Measurements from ENCODE around the gene NUDT6. TPM values are rescaled to one million over a fixed set of nuclear protein-coding genes. Genes with fewer than 3 reads are reported as not detected.
A peak's percentile ranks its signal among the peaks of the same experiment; 100 is the strongest.
"Not testable (repeated sequence)": the region's sequence is repeated elsewhere in the genome, so short reads cannot be mapped to it uniquely, and the experiment has no call there.

NUDT6 gene, protein sequence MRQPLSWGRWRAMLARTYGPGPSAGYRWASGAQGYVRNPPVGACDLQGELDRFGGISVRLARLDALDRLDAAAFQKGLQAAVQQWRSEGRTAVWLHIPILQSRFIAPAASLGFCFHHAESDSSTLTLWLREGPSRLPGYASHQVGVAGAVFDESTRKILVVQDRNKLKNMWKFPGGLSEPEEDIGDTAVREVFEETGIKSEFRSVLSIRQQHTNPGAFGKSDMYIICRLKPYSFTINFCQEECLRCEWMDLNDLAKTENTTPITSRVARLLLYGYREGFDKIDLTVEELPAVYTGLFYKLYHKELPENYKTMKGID
- 27.6 and 37.7 TPM in 2 replicates for total RNA-seq (2014; rRNA removed; shearing (Covaris generic); ENCODE audit: low replicate concordance)

DNA sequence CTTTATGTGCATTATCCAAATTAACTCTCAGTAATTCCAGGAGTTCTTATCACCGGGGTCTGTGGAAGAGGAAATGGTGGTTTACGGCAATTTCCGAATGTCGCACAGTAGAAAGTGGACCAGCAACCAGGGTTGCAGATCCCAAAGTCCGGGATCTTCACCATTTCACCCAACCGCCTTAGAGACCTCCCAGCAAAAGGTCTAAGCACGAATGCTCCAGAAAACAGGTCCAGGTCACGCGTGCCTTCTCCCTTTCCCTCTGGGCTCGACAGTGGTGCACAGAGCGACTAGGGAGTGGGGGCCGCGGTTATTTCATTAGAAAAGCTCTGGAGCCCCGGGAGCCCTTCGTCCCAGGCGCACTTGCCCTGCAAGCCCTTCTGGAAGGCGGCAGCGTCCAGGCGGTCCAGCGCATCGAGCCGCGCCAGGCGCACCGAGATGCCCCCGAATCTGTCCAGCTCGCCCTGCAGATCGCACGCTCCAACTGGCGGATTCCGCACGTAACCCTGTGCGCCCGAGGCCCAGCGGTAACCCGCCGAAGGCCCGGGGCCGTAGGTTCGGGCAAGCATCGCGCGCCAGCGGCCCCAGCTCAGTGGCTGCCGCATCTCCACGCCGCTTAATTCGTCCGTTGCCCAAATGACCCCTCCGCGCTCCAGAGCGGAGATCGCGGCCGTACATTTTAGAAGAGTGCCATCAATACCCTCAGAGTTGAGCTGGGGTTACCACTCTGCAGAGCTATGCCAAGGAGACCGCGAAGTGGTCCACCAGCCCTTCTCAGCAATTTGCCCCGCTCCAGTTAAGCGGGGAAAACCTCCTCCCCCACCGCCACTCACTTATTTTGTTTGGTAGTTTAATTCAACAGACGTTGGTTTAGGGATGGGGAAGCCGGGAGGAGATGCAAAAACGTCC is at the start of gene NUDT6:
Gene NUDT6, minus strand, starts transcription at position 627 of the 906 bp plus-strand sequence. Its CDS starts 25 bp downstream, at position 602.
- in situ Hi-C loops (cut with HindIII; ENCODE audit: low pct_unique_long_range_greater_than_20kb, low sequenced_read_pairs): no loop called here
- peak; percentile 61 for DNase-seq (ENCODE audit: low read depth)

DNA sequence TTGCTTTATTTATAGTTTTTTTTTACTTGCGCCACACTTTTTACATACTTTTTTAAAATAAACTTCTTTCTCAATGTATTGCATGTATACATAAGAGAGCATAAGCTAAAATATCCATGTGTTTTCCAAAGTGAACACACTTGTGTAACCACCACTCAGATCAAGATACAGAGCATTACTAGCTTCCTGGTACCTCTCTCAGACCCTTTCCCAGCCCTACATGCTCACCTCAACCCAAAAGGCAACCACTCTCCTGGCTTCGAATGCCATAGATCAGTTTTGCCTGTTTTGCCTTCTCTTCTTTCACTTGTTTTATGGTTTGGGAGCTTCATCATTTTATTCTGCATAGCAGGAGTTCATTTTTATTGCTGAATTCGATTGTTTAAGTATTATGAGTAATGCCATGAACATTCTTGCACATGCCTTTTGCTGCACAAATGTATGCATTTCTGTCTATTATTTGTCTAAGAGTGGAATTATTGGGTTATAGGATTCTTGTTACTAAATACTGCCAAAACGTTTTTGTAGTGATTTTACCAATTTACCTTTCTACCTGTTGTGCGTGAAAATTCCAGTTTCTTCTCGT is 45.9 kb upstream of the NUDT6 start:
- DNase-seq (ENCODE audit: low read depth): no peak
- in situ Hi-C loops (cut with HindIII; ENCODE audit: low pct_unique_long_range_greater_than_20kb, low sequenced_read_pairs): no loop called here

DNA sequence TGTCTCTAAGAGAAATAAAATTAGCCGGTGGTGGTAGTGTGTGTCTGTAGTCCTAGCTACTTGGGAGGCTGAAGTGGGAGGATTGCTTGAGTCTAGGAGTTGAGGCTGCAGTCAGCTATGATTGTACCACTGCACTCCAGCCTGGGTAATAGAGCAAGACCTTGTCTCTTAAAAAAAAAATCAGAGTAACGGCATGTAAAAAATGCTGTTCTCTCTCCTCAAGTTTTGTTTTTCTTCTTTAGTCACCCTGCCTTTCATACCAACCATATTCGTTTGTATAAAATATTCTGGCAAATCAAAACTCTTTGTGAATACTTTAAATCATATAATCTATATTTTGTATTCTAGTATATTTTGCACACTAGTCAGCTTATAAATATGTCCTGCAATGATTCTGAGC is 44.8 kb upstream of the NUDT6 start:
- in situ Hi-C loops (cut with HindIII; ENCODE audit: low pct_unique_long_range_greater_than_20kb, low sequenced_read_pairs): no loop called here
- no peak for DNase-seq (ENCODE audit: low read depth)

DNA sequence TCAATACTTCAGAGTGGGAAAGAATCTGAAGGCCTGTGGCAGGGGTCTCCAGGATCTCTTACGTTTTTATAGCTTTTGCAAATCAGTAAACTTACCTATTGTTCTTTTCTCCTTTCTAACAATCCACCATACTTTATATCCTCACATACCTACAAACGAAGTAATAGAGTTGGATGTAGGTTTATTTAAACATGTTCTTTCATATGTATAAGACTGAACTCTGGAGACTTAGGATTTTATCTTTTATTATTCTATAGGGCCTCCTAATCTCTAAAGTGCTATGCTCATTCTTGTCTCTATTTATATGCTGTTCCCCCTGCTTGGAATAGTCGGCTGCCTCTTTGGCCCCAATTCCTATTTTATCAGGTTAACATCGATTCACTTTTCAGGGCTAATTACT is 43.8 kb upstream of the NUDT6 start:
- in situ Hi-C loops (cut with HindIII; ENCODE audit: low pct_unique_long_range_greater_than_20kb, low sequenced_read_pairs): no loop called here
- no peak for DNase-seq (ENCODE audit: low read depth)

DNA sequence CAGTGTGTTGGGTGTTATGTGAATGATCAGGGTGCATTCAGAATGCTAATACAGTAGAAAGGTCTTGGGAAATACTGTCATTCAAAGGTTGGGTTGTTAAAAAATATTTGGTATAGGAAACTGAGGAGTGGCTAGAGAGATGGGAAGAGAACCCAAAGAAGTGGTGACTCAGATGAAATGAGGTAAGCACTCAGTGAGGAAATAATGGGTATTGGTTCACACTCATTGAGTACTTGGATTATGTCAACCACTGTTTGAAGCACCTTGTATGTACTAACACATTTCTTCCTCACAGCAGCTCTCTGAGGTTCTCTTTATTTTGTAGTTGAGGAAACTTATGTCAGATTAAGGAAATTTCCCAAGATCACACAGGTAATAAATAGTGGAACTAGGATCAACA is 40.8 kb upstream of the NUDT6 start:
- in situ Hi-C loops (cut with HindIII; ENCODE audit: low pct_unique_long_range_greater_than_20kb, low sequenced_read_pairs): no loop called here
- DNase-seq (ENCODE audit: low read depth): no peak

DNA sequence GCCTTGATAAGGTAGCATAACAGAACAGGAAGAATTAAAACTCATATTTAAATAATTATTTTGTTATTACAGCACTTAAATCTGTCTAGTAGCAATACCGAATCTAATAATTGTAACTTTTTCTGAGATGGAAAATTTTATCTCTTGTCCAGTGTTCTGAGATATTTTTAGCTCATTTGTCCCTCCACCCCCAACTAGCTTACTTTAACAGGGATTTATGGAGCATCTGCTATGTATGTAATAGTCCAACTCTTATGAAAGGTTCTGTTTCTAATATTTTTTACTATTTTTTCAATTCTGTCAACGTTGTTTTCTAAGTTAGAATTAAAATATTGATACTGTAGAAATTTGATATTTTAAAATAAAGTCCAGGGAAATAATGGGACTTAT is 38.2 kb upstream of the NUDT6 start:
- in situ Hi-C loops (cut with HindIII; ENCODE audit: low pct_unique_long_range_greater_than_20kb, low sequenced_read_pairs): no loop called here
- no peak for DNase-seq (ENCODE audit: low read depth)

DNA sequence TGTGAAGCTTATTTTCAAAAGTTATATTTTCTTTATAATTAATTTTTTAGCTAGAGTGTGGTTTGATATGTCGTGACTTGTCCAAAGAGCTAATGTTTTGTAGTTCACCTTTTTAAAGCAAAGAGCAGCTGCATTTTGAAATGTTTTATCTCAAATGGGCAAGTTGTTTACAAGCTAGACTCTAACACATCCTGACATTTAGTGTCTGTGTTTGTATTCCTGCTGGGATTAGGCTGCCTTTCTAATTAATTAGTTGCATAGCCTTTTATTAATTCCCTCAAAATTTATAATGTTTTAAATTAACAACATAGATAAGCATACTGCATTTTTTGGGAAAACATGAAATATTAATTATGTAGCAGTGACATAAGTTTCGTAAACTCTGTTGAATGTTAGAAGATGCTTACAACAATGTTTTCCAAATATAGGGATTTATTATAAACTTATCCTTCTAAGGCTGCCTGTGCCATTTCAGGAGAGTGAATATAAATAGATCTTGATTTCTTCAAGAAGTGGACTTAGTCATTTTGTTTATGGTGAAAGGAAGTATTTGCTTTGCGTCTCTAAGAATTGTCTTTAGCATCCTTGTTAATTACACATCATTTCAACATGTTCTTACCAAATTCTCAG is 37.7 kb upstream of the NUDT6 start:
- no peak for DNase-seq (ENCODE audit: low read depth)
- in situ Hi-C loops (cut with HindIII; ENCODE audit: low pct_unique_long_range_greater_than_20kb, low sequenced_read_pairs): no loop called here

DNA sequence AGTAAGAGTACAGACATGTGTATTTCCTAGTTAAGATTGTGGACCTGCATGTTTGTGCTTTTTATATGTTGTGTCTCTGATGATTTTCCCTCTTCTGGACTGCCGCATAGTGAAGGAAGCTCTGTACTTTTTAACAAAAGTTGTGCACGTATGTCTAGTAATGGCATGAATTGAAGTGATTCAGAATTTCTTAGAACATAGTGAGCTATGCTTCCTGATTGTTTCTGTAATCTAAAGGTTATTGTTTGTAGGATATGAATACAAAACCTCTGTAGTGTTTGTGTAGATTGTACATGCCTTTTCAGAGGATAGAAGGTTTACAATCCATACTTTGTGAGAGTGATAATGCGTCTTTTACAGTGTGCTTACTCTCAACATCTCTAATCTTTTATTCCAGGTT is 37.0 kb upstream of the NUDT6 start:
- DNase-seq (ENCODE audit: low read depth): no peak
- in situ Hi-C loops (cut with HindIII; ENCODE audit: low pct_unique_long_range_greater_than_20kb, low sequenced_read_pairs): no loop called here

DNA sequence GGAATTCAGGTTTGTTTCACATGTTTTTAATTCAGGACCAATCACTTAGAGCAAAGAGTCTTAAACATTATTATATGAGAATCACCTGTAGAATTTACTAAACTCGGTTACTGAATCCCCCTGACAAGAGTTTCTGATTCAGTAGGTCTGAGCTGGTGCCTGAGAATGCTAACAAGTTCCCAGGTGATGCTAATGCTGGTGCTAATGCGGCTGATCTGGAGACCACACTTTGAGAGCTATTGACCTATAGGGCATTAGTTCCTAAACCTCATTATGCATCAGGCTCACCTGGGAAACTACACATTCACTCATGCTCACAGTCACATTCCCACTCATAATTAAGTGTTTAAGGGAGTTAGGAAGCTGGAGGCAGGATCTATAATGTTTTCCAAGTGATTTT is 36.1 kb upstream of the NUDT6 start:
- no peak for DNase-seq (ENCODE audit: low read depth)
- in situ Hi-C loops (cut with HindIII; ENCODE audit: low pct_unique_long_range_greater_than_20kb, low sequenced_read_pairs): no loop called here

DNA sequence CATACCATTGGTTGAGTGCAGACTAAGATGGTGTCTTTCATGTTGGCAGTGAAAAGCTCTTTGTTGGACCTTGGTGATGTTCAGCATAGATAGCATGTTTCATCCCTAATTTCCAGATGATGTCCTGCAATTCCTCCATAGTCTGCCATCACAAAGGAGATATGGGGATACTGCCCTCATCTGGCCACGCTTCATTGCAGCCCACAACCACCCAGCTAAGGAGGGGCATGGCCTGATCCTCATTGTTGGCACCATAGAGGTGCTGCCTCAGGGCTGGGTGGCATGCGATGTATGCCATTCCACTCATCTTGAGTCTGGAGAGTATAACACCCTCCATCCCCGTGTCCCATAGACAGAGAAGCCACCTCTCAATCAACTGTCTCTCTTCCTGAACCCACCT is 31.5 kb upstream of the NUDT6 start:
- in situ Hi-C loops (cut with HindIII; ENCODE audit: low pct_unique_long_range_greater_than_20kb, low sequenced_read_pairs): no loop called here

DNA sequence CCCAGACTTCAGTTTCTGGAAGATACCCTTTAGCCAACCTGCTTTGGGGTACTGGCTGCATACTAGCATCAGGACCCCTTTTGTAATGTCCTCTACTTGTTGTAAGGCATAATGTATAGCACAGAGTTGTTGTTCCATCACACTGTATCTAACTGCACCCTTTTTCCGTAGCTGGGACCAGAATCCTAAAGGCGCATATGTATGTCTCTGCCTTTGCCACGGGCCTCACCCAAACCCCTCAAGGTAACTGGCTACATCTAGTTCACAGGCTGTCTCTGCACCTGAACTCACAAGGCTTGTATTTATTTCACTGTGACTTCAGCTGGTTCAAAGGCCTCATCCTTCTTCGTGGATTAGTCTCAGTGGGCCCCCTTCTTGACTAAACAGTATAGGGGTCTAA is 29.6 kb upstream of the NUDT6 start:
- DNase-seq (ENCODE audit: low read depth): no peak
- in situ Hi-C loops (cut with HindIII; ENCODE audit: low pct_unique_long_range_greater_than_20kb, low sequenced_read_pairs): no loop called here

More for the DNA sequence above, 31.5 kb upstream of the NUDT6 start:
- no peak for DNase-seq (ENCODE audit: low read depth)

DNA sequence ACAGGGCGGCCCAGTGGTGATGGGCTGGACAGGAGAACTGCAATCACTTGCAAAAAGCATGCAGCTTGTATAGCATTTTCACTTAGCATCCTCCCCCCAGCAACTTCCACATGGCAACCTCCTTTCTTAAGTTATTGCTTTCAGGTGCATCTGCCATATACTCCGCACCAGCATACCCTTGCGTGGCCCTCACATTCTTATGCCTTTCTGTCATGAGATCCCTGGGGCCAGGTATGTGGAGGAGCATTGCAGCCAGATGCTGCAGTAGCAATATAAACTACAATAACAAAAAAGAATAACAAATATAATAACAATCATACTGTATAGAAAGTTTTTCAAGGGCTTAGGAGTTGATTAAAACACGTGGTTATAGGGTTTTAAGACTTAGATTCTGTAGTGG is 26.3 kb upstream of the NUDT6 start:
- in situ Hi-C loops (cut with HindIII; ENCODE audit: low pct_unique_long_range_greater_than_20kb, low sequenced_read_pairs): no loop called here

DNA sequence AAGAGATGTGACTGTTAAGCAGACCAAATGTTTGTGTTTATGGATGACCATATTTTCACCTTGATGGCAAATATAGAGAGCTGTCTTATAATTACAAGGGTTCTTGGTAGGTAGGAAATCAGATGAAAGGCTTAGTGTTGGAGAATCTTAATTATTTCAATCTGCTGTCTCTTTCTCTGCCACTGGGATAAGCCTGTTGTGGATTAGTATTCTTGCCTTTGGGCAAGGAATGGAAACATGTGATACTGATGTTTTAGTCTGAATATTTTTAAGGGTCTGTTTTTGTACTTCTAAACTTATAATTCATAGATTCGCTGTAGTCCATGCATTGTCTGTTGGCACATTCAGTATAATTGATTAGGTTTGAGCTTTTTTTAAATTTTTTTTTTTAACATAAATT is 23.7 kb upstream of the NUDT6 start:
- peak; percentile 7 for DNase-seq (ENCODE audit: low read depth)
- in situ Hi-C loops (cut with HindIII; ENCODE audit: low pct_unique_long_range_greater_than_20kb, low sequenced_read_pairs): no loop called here

More for the DNA sequence above, 26.3 kb upstream of the NUDT6 start:
- no peak for DNase-seq (ENCODE audit: low read depth)

DNA sequence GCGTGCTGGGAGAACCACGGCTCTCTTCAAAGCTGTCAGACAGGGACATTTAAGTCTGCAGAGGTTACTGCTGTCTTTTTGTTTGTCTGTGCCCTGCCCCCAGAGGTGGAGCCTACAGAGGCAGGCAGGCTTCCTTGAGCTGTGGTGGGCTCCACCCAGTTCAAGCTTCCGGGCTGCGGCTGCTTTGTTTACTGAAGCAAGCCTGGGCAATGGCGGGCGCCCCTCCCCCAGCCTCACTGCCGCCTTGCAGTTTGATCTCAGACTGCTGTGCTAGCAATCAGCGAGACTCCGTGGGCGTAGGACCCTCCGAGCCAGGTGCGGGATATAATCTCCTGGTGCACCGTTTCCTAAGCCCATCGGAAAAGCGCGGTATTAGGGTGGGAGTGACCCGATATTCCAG is 22.7 kb upstream of the NUDT6 start:
- DNase-seq (ENCODE audit: low read depth); in situ Hi-C loops (cut with HindIII; ENCODE audit: low pct_unique_long_range_greater_than_20kb, low sequenced_read_pairs): not testable (repeated sequence)

DNA sequence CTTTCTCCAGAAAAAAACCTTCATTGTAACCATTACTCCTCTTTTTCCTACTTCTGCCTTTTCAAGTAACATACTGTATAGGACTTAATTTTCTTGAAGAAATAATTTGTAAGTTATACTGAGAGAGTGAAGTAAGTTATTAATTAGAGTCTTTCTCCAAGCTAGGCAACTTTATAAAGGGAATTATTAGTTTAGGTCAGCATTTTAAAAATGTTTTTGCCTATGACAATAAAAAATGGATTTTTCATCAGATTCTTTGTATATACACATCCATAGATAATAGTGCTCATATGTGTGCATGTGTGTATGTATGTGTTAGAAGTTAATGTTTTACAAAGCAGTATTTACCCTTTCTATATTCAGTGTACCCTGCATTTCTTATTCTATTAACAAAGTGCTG is 10.4 kb upstream of the NUDT6 start:
- in situ Hi-C loops (cut with HindIII; ENCODE audit: low pct_unique_long_range_greater_than_20kb, low sequenced_read_pairs): no loop called here
- no peak for DNase-seq (ENCODE audit: low read depth)

DNA sequence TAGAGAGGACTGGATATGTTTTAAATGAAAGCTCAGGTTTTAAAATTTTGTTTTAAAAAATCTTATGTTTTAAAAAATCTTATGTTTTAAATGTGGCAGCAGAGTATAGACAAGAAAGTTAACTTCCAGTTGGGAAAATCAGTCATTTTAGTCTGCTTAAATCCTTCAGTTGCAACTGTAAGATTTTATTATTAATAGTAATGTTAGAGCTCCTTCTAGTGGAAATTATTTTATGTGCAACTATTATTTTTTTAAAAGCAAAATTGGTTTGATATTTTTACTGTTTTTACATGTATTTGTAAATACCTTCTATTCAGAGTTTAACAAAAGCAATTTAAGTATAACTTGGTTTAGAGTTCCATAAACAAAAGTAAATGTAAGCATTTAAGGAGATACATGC is 8.5 kb upstream of the NUDT6 start:
- DNase-seq (ENCODE audit: low read depth): no peak
- in situ Hi-C loops (cut with HindIII; ENCODE audit: low pct_unique_long_range_greater_than_20kb, low sequenced_read_pairs): no loop called here

DNA sequence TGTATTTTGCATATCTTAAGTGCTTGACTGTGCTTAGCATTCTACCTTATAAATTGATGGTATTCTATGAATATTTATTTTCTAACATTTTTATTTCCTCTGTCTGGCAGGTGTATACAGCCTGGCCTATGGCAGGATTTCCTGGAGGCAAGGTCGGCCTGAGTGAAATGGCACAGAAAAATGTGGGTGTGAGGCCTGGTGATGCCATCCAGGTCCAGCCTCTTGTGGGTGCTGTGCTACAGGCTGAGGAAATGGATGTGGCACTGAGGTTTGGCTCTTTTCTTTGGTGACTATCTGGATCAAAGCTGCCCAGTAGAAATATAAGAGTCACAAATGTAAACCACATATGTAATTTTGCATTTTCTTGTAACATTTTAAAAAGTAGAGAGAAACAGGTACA is 6.5 kb upstream of the NUDT6 start:
- in situ Hi-C loops (cut with HindIII; ENCODE audit: low pct_unique_long_range_greater_than_20kb, low sequenced_read_pairs): no loop called here
- no peak for DNase-seq (ENCODE audit: low read depth)

DNA sequence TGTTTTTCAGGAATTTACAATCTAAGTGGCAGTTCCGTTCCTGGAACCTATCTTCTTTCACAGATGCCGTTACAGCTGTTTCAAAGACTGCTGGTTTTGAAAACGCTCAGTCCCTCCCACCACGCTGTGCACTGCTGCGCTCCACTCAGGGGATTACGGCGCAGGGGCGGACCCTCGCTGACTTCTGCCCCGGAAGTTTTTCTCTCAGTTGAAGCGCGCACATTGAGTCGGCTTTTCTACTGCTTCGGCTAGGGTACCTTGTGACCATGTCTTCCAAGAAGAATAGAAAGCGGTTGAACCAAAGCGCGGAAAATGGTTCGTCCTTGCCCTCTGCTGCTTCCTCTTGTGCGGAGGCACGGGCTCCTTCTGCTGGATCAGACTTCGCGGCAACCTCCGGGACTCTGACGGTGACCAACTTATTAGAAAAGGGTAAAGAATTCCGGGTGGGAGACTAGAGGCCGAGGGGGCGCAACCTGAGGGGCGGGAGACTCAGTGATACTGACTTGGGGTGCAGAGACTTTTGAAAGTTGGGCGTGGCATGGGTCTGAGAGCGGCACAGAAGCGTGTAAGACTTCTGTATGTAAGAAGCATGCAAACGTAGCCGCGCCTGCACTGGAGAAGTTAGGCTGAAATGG is 597 bp upstream of the NUDT6 start:
- in situ Hi-C loops (cut with HindIII; ENCODE audit: low pct_unique_long_range_greater_than_20kb, low sequenced_read_pairs): no loop called here
- DNase-seq (ENCODE audit: low read depth): peak; percentile 87
